ENCODE data around the gene XIRP2. TPM values are rescaled to one million over a fixed set of nuclear protein-coding genes. Genes with fewer than 3 reads are reported as not detected.
"Not testable (repeated sequence)": the region's sequence is repeated elsewhere in the genome, so short reads cannot be mapped to it uniquely, and the experiment has no call there.

XIRP2 gene
- total RNA-seq, 1 donor from 2014 or later = 0.78 TPM

DNA sequence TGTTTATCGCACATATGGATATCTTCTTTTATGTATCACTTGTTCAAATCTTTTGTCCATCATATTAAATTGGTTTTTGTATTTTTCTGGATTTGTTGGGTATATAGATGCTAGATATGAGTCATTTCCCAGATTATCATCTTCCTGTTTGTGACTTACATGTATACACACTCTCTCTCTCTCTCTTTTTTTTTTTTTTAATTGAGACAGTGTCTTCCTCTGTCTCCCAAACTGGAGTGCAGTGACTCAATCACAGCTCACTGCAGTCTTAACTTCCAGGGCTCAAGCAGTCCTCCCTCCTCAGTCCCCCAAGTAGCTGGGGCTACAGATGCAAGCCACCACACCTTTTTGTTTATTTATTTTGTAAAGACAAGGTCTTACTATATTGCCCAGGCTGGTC is 43.8 kb downstream of the XIRP2 start:
- no peak for DNase-seq

DNA sequence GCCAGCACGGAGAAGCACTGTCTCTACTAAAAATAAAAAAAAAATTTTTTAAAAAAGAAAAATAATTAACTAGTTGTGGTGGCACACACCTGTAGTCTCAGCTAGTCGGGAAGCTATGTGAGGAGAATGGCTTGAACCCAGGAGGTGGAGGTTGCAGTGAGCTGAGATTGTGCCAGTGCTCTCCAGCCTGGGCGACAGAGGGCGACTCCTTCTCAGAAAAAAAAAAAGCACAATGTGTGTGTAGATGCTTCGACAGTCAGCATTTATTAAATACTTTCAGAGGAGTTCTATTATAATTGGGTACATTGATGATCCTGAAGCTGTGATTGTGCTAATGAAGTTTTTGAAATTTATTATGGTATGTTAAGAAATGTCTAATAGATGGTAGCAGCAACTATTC is 46.5 kb downstream of the XIRP2 start:
- DNase-seq = no peak

DNA sequence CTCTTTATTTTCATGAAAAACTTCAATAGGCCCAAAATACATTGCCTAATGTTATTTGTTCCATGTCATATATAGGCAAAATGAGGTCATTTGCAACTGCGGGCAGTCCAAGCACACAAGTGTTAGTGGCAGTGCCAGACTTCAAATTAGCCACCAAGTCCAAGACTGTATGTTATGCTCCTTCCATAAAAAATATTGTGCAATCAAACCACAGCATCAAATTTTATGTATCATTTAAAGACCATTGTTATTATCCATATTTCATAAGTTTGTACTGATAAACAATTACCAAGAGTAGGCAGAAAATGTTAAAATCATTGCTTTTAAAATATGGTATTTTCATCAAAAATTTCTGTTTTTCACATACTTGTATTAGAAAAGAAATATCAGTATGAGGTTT is 54.1 kb downstream of the XIRP2 start:
- DNase-seq = no peak

DNA sequence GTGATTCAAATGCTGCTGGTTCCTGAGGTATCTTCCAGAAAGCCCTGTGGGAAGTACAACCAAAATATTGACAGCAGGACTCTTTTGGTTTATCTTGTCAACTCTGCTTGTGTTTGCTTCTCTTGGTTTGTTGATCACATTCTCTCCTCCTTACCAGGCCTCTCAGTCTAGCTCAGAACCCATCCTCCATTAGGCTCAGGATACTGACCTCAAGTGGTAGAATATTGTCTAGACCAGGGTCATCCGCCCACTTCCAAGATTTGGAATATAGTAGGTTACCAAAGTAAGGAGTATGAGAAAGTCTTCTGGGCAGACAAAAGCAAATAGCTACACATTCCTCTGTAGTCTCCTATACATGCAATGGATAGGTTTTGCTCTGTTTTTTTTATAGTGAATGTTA is 56.6 kb downstream of the XIRP2 start:
- DNase-seq = no peak

DNA sequence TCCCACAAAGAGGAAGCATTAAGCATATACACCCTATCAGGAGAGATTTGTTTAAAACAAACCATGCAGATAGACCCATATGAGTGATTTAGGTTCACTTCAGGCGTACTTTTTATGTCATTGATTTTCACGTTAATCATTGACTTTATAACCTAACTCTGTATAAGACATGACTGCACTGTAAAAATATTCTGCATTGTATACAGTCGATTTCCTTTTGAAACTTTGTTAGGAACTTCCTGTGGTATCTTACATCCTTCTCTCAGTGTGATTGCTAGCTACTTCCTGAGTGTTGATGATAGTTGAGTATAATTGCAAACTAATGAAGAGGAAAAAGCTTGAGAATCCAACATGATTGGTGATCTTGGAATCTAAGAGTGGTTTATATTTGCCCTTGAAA is 69.4 kb downstream of the XIRP2 start:
- DNase-seq = no peak

DNA sequence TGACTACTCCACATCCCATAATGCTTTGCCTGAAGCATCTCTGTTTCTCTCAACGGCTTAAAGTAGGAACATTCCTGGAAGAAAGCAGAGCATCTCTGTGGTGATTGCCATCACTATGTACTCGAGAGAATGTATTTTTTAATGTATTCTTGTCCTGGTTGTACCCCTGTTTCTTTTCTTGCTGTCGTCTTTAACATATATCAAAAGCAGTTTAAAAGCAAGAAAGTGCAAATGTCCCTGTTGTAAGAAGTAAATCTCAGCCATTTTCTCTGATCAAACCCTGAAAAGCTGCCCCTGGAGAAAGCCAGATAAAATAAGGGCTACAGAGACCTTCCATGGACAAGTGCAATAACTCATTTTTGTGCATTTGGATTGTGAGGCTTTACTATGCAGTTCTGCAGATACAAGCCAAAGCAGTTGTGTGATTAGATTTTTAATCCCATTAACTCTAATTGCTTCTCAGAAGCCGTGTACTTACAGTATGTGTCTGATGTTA is 70.8 kb downstream of the XIRP2 start:
- no peak for DNase-seq

DNA sequence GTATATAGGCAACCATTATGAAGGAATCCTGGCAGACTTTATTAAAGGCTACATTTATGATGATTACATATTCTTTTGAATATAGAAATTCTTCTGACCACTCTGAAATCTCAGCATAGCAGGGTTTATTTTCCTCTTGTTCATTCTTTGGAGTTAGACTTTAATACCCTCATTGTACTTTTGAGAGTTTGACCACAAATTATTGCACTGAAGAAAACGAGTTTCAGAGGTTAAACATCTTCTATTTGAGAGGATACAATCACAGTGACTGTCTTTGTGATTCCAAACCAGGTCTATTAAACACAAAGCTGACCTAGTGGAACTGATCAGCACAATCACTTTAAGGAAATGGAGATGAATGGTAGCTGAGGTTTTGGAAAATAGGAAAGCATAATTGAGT is 71.3 kb downstream of the XIRP2 start:
- DNase-seq = no peak

DNA sequence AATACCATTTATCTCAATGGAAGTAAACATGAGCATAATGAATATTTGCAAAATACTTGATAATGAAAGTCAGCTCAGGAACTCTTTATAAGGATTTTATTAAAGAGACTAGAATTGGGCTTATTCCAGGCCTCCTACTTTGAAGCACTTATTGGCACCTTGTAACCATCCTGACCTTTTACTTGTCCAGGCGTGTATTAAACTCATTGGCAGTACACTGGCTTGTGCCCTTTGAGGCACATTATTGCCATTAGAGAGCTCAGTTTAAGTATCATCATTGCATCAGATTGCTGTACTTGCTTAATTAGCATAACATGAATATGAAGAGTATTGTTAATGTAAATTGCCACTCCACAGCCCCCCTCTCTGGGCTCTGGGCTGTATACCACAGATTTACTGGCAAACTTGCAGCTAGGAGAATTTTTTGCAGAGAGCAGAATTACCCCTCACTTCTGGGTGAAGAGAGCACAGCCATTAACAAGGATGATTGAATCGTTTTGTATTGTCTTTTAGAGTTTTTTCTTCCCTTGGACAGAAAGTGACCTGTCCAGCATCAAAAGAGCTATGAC is 72.5 kb downstream of the XIRP2 start:
- DNase-seq = no peak

DNA sequence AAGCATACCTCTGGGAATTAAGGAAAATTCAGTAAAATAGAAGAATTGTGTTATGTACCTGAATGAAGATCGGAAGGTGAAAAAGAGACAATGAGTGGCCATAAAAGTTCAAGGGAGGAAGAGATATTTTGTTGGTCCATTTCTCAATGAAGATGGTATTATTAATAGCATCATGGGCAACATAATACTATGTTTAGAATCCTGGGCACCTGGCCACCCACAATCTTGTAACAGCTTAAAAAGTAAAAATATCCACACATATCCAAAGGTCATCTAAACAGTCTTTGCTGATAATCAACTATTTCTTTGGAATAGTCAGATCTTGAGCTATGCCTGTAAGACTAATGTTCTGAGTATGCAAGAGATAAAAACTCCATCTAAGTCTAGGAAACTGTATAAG is 73.7 kb downstream of the XIRP2 start:
- DNase-seq = no peak

DNA sequence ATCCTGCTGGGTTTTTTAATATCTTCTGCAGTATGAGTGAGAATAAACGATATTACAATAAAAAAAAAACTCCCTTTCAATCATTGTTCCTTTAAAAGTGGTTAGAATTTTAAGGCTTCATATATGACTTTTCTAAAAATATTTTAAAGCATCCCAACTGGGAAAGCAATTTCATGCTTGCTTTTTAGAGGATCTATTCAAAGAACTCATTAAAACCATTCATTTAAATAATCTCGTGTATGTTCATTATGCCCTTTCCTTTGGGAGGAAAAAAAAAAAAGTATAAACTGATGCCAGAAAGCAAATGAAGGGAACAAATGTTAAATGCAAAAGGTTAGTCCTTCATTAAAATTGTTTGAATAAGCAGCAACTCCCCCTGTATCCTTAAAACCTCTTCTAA is 81.2 kb downstream of the XIRP2 start:
- no peak for DNase-seq

DNA sequence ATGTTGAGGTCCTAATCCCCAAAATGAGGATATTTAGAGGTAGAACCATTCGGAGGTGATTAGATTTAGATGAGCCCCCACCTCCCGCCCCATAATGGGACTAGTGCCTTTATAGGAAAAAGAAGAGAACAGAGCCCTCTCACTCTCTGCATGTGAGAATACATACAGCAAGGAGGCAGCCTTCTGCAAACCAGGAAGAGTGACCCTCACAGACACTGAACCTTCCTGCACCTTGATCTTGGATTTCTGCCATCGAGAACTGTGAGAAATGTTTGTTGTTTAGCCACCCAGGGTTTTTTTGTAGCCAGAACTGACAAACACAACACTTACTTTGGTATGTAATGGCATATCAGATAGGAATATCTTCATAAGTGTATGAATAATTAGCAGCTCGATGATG is 83.7 kb downstream of the XIRP2 start:
- DNase-seq = no peak

DNA sequence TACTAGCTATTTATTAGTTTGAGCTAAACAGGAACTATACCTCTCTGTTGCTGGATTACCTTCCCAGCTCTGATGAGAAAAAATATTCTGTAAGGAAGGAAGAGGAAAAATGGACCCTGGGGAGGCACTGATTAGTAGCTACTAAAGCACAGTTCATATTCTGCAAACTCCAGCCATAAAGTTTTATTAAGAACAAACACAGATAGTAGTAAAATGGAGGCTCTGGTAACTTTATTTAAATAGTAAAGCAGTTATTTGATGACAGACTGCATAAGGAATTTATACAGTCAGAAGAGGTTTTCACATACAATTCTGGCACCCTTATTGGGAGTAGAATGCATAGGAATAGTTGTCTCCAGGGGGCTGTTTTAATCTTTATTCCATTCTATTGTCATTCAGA is 84.1 kb downstream of the XIRP2 start:
- DNase-seq = no peak

DNA sequence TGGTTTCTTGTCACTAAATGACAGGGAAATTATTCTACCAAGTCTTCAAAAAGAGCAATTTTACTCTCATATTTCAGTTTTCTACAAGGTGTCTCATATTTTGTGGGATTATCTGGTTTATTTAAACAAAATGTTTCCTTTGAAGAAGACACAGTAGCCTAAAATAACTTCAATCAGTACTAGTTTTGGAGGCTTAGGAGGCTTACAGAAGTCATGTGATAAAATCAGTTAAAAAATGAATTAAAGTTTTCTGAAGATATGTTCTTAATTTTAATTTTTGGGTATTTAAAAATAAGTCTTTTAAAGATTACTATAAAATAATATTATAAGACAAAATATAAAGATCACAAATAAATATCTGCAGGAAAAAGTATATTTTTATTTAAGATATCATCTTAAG is 95.9 kb downstream of the XIRP2 start:
- no peak for DNase-seq

DNA sequence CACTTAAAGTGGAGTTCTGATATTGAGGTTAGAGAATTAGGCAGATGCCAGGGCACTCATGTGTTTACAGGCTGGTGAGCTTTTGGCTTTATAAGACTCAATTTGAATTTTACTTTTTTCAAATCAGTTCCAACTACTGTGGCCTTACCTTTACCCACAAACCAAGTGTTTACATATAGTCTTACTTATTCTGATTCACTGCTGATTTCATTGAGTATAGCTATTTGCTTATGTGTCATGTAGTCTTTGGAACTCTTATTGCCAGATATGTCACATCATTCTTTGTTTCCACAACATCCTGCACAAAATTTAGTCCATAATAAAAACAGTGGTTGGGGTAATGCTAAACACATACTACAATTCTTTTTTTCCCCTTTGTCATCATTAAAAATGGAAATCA is 96.5 kb downstream of the XIRP2 start:
- no peak for DNase-seq

DNA sequence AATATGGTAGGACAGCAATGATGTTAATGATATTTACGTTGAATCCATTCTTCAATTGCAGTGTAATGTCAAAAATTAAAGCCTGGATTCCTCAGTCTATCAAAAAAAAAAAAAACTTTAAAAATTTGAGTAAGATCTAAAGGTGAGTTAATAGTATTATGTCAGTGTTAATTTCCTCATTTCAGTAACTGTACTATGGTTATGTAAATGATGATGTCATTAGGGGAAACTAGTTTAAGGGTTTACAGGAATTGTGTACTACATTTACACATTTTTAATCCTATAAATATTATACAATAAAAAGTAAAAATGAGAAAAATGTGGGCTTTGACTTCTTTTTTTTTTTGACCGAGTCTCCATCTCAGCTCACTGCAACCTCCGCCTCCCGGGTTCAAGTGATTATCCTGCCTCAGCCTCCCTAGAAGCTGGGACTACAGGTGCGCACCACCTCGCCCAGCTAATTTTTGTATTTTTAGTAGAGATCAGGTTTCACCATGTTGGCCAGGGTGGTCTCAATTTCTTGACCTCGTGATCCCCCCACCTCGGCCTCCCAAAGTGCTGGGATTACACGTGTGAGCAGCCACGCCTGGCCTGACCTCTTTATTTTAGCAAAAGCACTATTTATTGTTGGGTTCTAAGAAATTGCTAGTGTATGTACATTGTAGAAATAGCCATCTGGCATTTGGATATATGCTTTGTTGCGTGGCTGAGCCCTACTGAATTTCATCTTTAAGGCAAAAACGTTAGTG is 106.5 kb downstream of the XIRP2 start:
- no peak for DNase-seq

DNA sequence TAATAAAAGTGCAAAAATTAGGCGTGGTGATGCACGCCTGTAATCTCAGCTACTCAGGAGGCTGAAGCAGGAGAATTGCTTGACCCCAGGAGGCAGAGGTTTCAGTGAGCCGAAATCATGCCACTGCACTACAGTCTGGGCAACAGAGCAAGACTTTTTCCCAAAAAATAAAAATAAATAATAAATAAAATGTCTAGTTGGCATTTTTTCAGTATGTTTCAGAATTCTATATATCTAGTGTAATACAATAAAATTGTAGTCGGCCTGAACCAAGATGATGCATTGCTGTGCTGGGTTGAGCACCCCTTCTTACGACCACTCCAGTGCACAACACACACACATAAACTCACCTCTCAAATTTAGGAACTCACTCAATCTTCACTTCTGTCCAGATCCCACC is 108.2 kb downstream of the XIRP2 start:
- no peak for DNase-seq

DNA sequence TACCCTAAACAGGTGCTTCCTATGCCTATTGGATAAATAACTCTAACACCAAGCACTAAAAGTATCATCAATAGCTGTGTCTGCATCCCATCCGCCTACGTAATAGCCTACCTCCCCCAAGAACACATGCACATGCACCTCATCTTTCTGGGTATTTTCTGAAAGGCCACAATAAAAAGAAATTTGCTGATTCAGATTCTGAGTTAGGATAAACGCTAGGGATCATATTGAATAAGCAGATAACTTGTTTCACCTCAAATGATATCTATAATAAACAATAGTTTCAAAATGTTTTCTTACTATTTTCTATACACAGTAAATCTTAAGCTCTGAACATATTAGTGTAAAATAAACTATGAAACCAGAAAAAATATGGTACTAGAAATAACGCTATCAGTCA is 112.9 kb downstream of the XIRP2 start:
- no peak for DNase-seq

DNA sequence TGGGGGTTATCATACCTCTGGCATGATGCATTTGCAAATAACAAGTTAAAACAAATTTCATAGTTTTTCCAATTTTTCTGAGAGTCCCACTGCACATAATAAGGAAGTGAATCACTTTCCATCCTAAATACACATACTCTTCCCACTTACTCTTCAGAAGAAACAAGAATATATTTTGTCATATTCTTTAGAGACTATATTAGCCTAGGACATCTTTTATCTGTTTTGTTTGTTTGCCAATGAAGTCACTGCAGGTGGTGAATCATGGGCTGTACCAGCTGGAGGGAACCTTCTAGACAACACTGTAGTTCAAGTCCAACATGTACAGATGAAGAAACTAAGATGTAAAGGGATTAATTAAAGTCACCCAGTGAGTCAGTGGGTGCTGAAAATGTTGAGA is 116.8 kb downstream of the XIRP2 start:
- DNase-seq = no peak

DNA sequence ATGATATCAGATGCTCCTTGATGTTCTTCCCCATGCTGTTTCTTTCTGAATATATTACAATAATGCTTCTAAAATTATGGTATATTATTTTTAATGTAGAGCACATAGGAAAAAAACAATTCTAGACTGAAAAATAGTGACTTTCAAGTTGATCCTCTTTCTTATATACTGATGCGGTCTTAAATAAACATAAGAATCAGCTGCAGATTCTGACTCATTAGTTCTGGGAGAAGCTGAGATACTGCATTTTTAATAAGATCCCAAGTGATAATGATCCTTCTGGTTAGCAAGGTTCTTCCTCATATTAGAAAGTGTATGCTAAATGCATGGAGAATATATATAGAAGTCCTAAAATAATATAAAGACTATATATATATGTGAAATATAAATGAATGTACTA is 124.9 kb downstream of the XIRP2 start:
- DNase-seq = no peak

DNA sequence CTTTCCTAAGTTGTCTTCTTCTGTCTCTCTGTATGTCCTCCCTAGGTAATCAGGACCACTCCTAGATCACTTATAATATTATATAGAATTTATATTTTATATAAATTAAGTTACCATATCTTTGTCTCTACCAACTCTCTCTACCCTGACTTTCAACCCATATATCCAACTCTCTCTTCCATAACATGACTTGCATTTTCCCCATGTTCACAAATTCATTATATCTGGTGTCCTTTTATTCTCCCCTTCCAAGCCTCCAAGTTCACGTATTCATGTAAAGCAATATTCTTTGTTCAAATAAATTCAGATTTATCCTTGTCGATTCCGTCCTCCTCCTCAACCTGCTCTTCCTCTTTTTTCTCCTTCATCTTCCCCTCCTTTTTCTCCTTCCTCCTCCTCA is 127.5 kb downstream of the XIRP2 start:
- DNase-seq = no peak

DNA sequence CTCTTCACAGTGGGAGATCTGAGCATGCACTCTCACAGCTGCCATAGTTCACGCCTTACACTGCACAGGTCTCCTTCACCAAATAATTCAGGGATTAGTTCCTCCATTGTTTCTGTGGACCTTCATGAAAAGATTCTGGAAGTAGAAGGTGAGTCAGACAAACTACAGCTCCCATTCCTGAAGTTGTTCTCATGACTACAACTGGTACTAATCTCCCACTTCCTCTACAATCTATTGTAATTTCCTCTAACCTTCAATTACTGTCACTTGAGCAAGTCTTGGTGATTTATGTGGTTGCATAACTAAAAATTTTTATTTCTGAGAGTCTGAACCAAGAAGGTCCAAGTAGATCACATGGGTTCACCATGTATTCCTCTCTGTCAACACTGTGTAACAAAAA is 128.7 kb downstream of the XIRP2 start:
- DNase-seq = no peak

DNA sequence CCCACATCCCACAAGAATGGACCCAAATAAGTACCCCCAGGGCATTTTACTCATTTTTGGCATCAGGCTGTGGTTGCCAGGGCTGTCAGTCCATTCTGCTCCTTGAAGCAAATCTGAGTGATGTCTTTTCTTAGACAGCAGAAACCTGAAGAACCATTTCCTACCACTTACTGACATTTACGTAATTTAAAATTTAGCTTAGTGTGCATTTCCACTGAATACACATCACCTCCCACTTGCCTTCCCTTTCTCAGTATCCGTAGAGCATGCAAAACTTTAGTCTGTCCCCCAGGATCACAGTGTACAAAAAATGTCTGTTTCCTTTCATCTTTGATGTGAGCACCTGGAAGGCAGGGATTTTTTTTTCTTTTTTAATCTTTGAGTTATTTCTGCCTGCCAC is 130.3 kb downstream of the XIRP2 start:
- no peak for DNase-seq

DNA sequence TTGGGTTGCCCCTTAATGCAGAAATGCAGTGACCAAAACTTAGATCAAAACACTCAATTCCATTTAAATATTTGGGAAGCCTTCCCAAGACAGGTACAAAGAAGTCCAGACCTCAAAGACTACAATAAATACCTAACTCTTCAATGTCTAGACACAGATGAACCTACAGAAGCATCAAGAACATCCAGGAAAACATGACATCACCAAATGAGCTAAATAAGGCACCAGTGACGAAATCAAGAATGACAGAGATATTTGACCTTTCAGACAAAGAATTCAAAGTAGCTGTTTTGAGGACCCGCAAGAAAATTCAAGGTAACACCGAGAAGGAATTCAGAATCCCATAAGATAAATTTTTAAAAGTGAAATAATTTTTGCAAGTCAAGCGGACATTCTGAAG is 140.2 kb downstream of the XIRP2 start:
- no peak for DNase-seq

DNA sequence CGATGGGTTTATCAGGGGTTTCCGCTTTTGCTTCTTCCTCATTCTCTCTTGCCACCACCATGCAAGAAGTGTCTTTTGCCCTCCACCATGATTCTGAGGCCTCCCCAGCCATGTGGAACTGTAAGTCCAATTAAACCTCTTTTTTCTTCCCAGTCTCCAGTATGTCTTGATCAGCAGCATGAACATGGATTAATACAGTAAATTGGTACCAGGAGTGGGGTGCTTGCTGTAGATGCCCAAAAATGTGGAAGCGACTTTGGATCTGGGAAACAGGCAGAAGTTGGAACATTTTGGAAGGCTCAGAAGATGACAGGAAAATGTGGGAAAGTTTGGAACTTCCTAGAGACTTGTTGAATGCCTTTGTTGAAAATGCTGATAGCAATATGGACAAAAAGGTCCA is 146.7 kb downstream of the XIRP2 start:
- not testable (repeated sequence) for DNase-seq

DNA sequence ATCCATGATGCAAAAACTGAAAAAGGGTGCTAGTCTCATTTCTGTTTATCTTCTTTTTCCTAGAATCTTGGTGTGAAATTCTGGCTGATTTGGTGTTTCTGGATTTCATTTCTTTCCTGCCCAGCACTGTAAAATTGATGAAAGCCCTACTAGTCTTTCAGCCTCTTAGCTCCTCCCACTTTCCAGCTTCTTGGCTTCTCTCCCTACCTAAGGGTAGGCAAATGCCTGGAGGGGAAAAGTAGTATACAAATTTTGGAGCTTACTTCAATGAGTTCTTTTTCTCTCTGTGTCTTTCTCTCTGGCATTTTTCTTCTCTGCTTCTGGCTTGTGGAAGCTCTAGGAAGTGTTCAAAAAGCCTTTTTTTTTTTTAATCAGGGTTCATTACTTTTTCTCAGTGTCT is 160.5 kb downstream of the XIRP2 start:
- DNase-seq = no peak

All from occipital lobe (tissue), 2 donors.